Stimulated activated CD4-positive, alpha-beta T cell treated with anti-CD3 and anti-CD28 coated beads, TNF-alpha, amount 100 ng/mL, for 24 hours (primary cell): ENCODE measurements around the gene MBP.

ENCODE experiments used
- DNase-seq, 3 experiments: peaks; one replicate each; pipeline ENCODE4 v3.0.0-alpha.2; 2020; ENCODE audit warnings: low read depth in 3 of 3

The MBP gene

GRCh38 chr18:77066101-77066500, 66.5 kb downstream of the MBP start:
- DNase-seq = no peak

- DNase-seq = peak in 1 of 3 experiments; percentile 32
Measured at GRCh38 chr18:77065221-77065981, 67.2 kb downstream of the MBP start.

GRCh38 chr18:77063260-77063659, 69.3 kb downstream of the MBP start:
- DNase-seq = peak; percentile 62 to 75 (median 69)

- peak in 1 of 3 experiments; percentile 46 for DNase-seq
Measured at GRCh38 chr18:77062518-77063003, 70.0 kb downstream of the MBP start.

- DNase-seq = no peak
Measured at GRCh38 chr18:77061946-77062517, 70.6 kb downstream of the MBP start.

GRCh38 chr18:77061281-77061945, 71.2 kb downstream of the MBP start:
- no peak for DNase-seq

GRCh38 chr18:77060151-77060550, 72.4 kb downstream of the MBP start:
- no peak for DNase-seq

- DNase-seq = no peak
Measured at GRCh38 chr18:77059294-77059916, 73.2 kb downstream of the MBP start.

- DNase-seq = no peak
Measured at GRCh38 chr18:77058290-77058835, 74.2 kb downstream of the MBP start.

GRCh38 chr18:77057006-77057395, 75.6 kb downstream of the MBP start:
- no peak for DNase-seq

GRCh38 chr18:77056344-77057005, 76.1 kb downstream of the MBP start:
- DNase-seq = no peak

GRCh38 chr18:77055429-77056300, 76.9 kb downstream of the MBP start:
- no peak for DNase-seq

GRCh38 chr18:77054606-77055428, 77.8 kb downstream of the MBP start:
- DNase-seq = peak; percentile 53 to 79 (median 57)

- DNase-seq = peak in 1 of 3 experiments; percentile 39
Measured at GRCh38 chr18:77054288-77054605, 78.3 kb downstream of the MBP start.

- no peak for DNase-seq
Measured at GRCh38 chr18:77053616-77054287, 78.8 kb downstream of the MBP start.

GRCh38 chr18:77052983-77053309, 79.6 kb downstream of the MBP start:
- no peak for DNase-seq

GRCh38 chr18:77052297-77052982, 80.1 kb downstream of the MBP start:
- DNase-seq = no peak

- no peak for DNase-seq
Measured at GRCh38 chr18:77051581-77052296, 80.8 kb downstream of the MBP start.
